Measurements from ENCODE around the gene YLPM1. TPM values are rescaled to one million over a fixed set of nuclear protein-coding genes. Genes with fewer than 3 reads are reported as not detected.

The YLPM1 gene
- total RNA-seq, 4 donors from 2014 or later = 35.0 to 42.7 (median 37.5) TPM

DNA sequence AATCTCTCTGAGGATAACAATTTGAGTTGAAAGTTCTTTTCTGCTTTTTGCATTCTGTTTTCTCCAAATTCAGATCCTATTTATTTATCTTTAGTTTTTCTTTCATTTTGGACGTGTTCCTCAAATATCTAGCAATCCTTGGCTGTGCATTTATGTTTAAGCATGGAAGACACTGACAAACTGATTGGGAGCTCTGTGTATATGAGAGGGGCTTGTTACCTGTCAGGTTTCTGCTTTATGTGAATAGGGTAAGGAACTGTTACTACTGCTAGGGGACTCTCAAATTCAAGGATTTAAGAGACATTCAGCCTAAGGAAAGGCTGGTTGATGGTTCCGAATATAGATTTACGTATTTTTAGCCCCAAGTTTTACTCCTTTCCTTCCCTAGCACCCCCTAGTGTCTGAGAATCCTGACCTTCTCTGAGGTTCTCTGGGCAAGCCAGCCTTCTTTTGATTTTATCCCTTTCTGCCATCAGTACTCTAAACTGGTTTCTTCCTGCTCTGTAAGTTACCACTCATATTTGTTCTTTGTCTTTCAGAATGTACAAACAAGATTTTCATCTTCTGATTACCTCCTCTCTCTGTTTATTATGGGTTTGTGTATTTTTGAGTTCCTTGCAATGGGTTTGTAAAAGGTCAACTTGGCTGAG lies 30.5 kb downstream of the YLPM1 start:
- H3K4me3 ChIP-seq (ENCODE audit: low read depth, poor library complexity, severe bottlenecking) = no peak overlapping the region
- TF ChIP-seq, protein P1, sequence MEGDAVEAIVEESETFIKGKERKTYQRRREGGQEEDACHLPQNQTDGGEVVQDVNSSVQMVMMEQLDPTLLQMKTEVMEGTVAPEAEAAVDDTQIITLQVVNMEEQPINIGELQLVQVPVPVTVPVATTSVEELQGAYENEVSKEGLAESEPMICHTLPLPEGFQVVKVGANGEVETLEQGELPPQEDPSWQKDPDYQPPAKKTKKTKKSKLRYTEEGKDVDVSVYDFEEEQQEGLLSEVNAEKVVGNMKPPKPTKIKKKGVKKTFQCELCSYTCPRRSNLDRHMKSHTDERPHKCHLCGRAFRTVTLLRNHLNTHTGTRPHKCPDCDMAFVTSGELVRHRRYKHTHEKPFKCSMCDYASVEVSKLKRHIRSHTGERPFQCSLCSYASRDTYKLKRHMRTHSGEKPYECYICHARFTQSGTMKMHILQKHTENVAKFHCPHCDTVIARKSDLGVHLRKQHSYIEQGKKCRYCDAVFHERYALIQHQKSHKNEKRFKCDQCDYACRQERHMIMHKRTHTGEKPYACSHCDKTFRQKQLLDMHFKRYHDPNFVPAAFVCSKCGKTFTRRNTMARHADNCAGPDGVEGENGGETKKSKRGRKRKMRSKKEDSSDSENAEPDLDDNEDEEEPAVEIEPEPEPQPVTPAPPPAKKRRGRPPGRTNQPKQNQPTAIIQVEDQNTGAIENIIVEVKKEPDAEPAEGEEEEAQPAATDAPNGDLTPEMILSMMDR (IDR thresholded peaks at IDR 0.05) = no peak
- no peak for TF ChIP-seq POLR2A (IDR thresholded peaks at IDR 0.05)
- WGBS, 2 donors = 50 to 61% methylated on average over 3 of the region's 3 CpGs
- no peak for DNase-seq (ENCODE audit: low spot score in 2 of 2)
- intact Hi-C loops (cut with DNase I; ENCODE audit: low total_unique reads) = no loop called here

DNA sequence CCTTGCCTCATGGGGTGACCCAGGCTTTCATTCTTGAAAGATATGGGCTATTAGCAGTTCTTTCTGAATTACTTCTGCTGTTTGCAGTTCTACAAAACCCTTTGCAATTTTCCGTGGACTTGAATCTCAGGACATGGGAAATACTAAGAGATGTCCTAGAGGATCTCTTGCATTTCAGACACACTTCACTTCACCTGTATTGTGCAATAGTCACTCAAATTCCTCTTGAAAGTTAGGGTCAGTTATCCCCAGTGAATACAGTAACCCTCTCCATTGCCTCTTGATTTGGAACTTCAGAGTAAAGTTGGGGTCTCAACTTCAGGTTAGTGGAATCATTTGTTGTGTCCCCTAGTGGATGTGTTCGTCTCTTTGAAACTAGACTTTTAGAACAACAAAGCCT lies 31.8 kb downstream of the YLPM1 start:
- TF ChIP-seq POLR2A (IDR thresholded peaks at IDR 0.05) = no peak
- TF ChIP-seq, protein P1 (IDR thresholded peaks at IDR 0.05) = no peak
- no peak for DNase-seq (ENCODE audit: low spot score in 2 of 2)
- H3K4me3 ChIP-seq (ENCODE audit: low read depth, poor library complexity, severe bottlenecking) = no peak overlapping the region
- intact Hi-C loops (cut with DNase I; ENCODE audit: low total_unique reads) = no loop called here
- 94 to 97% methylated on average over 2 of the region's 2 CpGs for WGBS, 2 donors

DNA sequence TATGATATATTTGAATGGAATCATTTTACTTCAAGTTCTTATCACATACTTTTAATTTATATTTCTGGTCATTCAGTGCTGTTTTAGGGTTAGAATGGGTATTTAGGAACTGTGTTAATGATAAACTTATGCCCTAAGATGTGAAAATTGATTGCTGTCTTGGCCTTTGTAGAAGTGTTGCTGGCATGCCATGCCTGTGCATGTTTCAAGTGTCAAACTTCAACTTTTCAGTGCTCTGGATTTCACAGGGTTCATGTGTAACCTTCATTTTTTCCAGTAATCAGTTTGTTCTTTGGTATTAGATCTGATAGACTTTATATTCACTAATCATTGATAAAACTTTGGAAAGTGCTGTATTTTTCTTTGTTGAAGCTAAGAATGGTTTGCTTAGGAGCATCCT lies 36.6 kb downstream of the YLPM1 start:
- no peak for TF ChIP-seq POLR2A (IDR thresholded peaks at IDR 0.05)
- TF ChIP-seq, protein P1 (IDR thresholded peaks at IDR 0.05) = no peak
- no peak for DNase-seq (ENCODE audit: low spot score in 2 of 2)
- intact Hi-C loops (cut with DNase I; ENCODE audit: low total_unique reads) = no loop called here
- H3K4me3 ChIP-seq (ENCODE audit: low read depth, poor library complexity, severe bottlenecking) = no peak overlapping the region

DNA sequence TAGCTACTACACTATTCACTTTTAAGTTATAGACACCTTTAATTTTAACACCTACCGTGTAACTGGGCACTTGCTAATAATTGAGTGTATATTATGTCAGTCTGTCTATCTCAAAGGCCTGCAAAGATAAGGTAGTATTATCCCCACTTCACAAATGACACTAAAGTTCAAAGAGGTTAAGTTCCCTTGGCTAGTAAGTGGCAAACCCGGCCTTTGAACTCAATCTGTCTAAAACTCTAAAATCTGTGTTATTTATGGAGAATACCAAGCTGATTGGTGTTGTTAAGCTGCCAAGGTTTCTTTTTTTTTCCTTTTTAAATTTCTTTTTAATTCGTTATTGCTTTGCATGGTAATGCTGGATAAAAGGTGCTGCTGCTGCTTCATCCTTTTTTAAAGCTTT lies 37.7 kb downstream of the YLPM1 start:
- H3K4me3 ChIP-seq (ENCODE audit: low read depth, poor library complexity, severe bottlenecking) = no peak overlapping the region
- TF ChIP-seq POLR2A (IDR thresholded peaks at IDR 0.05) = no peak
- TF ChIP-seq, protein P1 (IDR thresholded peaks at IDR 0.05) = no peak
- intact Hi-C loops (cut with DNase I; ENCODE audit: low total_unique reads) = no loop called here
- DNase-seq (ENCODE audit: low spot score in 2 of 2) = no peak
- 73 to 75% methylated on average over 3 of the region's 3 CpGs for WGBS, 2 donors

DNA sequence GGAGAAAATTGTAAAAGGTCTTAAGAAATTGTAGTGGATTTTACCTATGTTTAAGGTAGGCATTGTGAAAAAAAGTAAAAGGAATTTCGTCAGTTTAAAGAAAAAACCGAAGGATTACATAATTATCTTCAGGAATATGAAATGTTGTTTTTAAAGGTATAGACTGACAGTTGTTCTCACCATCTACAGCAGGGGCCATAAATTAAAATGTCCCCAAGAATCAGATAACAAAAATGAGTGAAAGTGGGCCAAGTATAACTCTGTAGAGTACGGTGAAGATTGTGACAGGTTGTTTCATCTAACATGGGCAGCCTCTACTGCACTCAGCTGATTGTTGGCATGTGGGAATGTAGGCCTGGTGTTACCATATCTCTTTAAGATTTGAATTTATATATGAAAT lies 38.3 kb downstream of the YLPM1 start:
- no peak for DNase-seq (ENCODE audit: low spot score in 2 of 2)
- 75 to 80% methylated on average over 3 of the region's 3 CpGs for WGBS, 2 donors
- TF ChIP-seq, protein P1 (IDR thresholded peaks at IDR 0.05) = no peak
- TF ChIP-seq POLR2A (IDR thresholded peaks at IDR 0.05) = no peak
- intact Hi-C loops (cut with DNase I; ENCODE audit: low total_unique reads) = no loop called here
- no peak overlapping the region for H3K4me3 ChIP-seq (ENCODE audit: low read depth, poor library complexity, severe bottlenecking)

DNA sequence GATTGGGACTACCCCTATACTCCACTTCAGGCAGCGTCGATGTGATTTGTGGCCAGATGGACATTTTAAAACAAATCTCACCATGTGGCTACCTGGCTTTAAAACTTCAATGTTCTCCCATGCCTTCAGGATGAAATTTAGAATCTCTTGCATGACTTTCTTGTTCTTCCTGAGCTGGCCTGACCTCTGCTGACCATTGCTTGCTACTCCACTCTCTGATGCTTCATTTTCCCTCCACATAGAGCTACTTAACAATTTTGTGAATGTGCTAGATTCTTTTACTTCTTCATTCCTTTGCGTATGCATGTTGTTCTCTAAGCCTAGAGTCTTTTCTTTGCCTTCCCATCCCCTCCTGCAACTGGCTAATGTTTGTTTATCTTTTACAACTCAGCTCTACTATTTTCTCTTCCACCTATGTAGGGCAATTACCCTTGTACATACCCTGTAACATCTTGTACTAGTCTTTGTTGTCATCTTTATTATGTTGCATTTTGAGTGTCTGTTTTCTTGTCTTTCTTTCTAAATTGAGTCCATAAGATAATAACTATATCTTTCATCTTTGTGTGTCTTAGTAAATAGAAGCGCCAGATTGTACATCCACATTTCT lies 41.2 kb downstream of the YLPM1 start:
- no peak for DNase-seq (ENCODE audit: low spot score in 2 of 2)
- H3K4me3 ChIP-seq (ENCODE audit: low read depth, poor library complexity, severe bottlenecking) = no peak overlapping the region
- intact Hi-C loops (cut with DNase I; ENCODE audit: low total_unique reads) = no loop called here
- TF ChIP-seq, protein P1 (IDR thresholded peaks at IDR 0.05) = no peak
- WGBS, 2 donors = 89 to 97% methylated on average over 4 of the region's 4 CpGs
